HCT116 (cell line): ENCODE results near the gene ESPNL. TPM values are rescaled to one million over a fixed set of nuclear protein-coding genes. Genes with fewer than 3 reads are reported as not detected.

ENCODE experiments used
- ATAC-seq: fragments of 200-7000 bp; cut with Tn5 transposase; 2 replicates; pipeline ENCODE4 v1.9.1; 2020; ENCODE audit warnings: mild to moderate bottlenecking, moderate library complexity
- BruUV-seq: library from RNA; stranded (reverse); fragments of 400-500 nt; replicated peaks from 2 replicates; lab custom pipeline; 2021; lab: Mats Ljungman, UMichigan
- CTCF ChIA-PET: fragments of 300-600 bp; sonication (Branson Sonifier 250); formaldehyde crosslinking; loops from one replicate; lab custom pipeline; 2021; ENCODE audit warnings: antibody characterized with exemption; lab: Charles Lee
- POLR2A ChIA-PET: fragments of 300-600, 350-600 bp; sonication (Branson Sonifier 250); formaldehyde crosslinking; loops from one replicate; lab custom pipeline; 2021; ENCODE audit warnings: antibody characterized with exemption; lab: Charles Lee
- RAD21 ChIA-PET, 2 experiments: fragments of 300-600 bp; sonication (Branson Sonifier 250); formaldehyde crosslinking; loops; one replicate each; lab custom pipeline; 2023; ENCODE audit warnings: low total read pairs in 2 of 2; ENCODE audit not compliant: uncharacterized antibody in 2 of 2, unreplicated experiment in 2 of 2, low non-redundant PET in 1 of 2; lab: Charles Lee
- DNase-seq: peaks from one replicate; pipeline ENCODE4 v3.0.0-alpha.2; 2010; ENCODE audit warnings: low read depth, low spot score
- H2AFZ ChIP-seq: fragments of 200-600 bp; shearing (Covaris generic), sonication (generic); 2 replicates; pipeline ENCODE4 v1.6.1; 2017; ENCODE audit warnings: low read depth, mixed run types, mixed read lengths, antibody characterized with exemption, low read length; ENCODE audit not compliant: poor library complexity, severe bottlenecking
- H3K27ac ChIP-seq: 2 replicates; pipeline ENCODE4 v1.5.1; 2012; ENCODE audit warnings: low read depth, low read length
- H3K27me3 ChIP-seq: fragments of 200-600 bp; sonication (generic); 2 replicates; pipeline ENCODE4 v1.6.1; 2016; ENCODE audit warnings: mixed run types, low read length, mixed read lengths; ENCODE audit not compliant: insufficient read depth
- H3K36me3 ChIP-seq, 2 experiments: fragments of 200-500 bp in 1 of 2; fragments of 200-600 bp in 1 of 2; sonication (Bioruptor generic) in 1 of 2; sonication (generic) in 1 of 2; 2 replicates each; pipeline versions ENCODE4 v1.5.1 to v1.6.1; 2014 to 2016; ENCODE audit warnings: low read length in 2 of 2, inconsistent platforms in 1 of 2, mixed read lengths in 1 of 2, mixed run types in 1 of 2; ENCODE audit not compliant: insufficient read depth in 2 of 2, control insufficient read depth in 1 of 2
- H3K4me1 ChIP-seq, 2 experiments: fragments of 200-600 bp in 1 of 2; sonication (generic) in 1 of 2; 2 replicates each; pipeline versions ENCODE4 v1.5.1 to v1.6.1; 2012 to 2017; ENCODE audit warnings: low read length in 2 of 2, inconsistent platforms in 1 of 2, mild to moderate bottlenecking in 1 of 2, mixed read lengths in 1 of 2, mixed run types in 1 of 2, moderate library complexity in 1 of 2; ENCODE audit not compliant: insufficient read depth in 2 of 2, control insufficient read depth in 1 of 2
- H3K4me2 ChIP-seq: fragments of 200-600 bp; sonication (generic); 2 replicates; pipeline ENCODE4 v1.6.1; 2017; ENCODE audit warnings: mixed run types, low read length, mixed read lengths
- H3K4me3 ChIP-seq, 2 experiments: fragments of 200-600 bp in 1 of 2; sonication (generic) in 1 of 2; replicated peaks in 1 of 2; 2 replicates each; pipeline ENCODE4 v1.5.1; 2011 to 2016; ENCODE audit warnings: low read length in 2 of 2, control low read depth in 1 of 2, low read depth in 1 of 2, mild to moderate bottlenecking in 1 of 2, mixed read lengths in 1 of 2, mixed run types in 1 of 2
- H3K79me2 ChIP-seq: fragments of 200-600 bp; sonication (generic); 2 replicates; pipeline ENCODE4 v1.6.1; 2017; ENCODE audit warnings: mild to moderate bottlenecking, mixed run types, low read length, moderate library complexity, mixed read lengths; ENCODE audit not compliant: insufficient read depth
- H3K9ac ChIP-seq: fragments of 200-600 bp; sonication (generic); 2 replicates; pipeline ENCODE4 v1.6.1; 2016; ENCODE audit warnings: low read length, mixed read lengths
- H3K9me2 ChIP-seq: fragments of 200-600 bp; sonication (generic), shearing (Covaris generic); 2 replicates; pipeline ENCODE4 v1.6.1; 2017; ENCODE audit warnings: mixed run types, mild to moderate bottlenecking, moderate library complexity; ENCODE audit not compliant: insufficient read depth
- H3K9me3 ChIP-seq, 2 experiments: fragments of 200-500 bp in 1 of 2; fragments of 200-600 bp in 1 of 2; sonication (Bioruptor generic) in 1 of 2; sonication (generic) in 1 of 2; 2 replicates each; pipeline ENCODE4 v1.6.1; 2014 to 2017; ENCODE audit warnings: low read length in 2 of 2, mixed read lengths in 2 of 2, inconsistent platforms in 1 of 2, low read depth in 1 of 2, mild to moderate bottlenecking in 1 of 2, mixed run types in 1 of 2, moderate library complexity in 1 of 2; ENCODE audit not compliant: control insufficient read depth in 1 of 2, insufficient read depth in 1 of 2
- H4K20me1 ChIP-seq: fragments of 200-600 bp; sonication (generic), shearing (Covaris generic); 2 replicates; pipeline ENCODE4 v1.6.1; 2017; ENCODE audit warnings: mixed run types, mild to moderate bottlenecking, moderate library complexity; ENCODE audit not compliant: insufficient read depth
- CTCF ChIP-seq, 3 experiments: fragments of 200-600 bp in 1 of 3; sonication (generic) in 1 of 3; IDR thresholded peaks in 2 of 3; conservative IDR thresholded peaks in 1 of 3; 2 replicates each; pipeline ENCODE4 v1.5.1; 2012 to 2017; ENCODE audit warnings: low read depth in 2 of 3, low read length in 2 of 3, antibody characterized with exemption in 1 of 3, borderline replicate concordance in 1 of 3, control low read depth in 1 of 3, mild to moderate bottlenecking in 1 of 3, mixed read lengths in 1 of 3, mixed run types in 1 of 3, moderate library complexity in 1 of 3; ENCODE audit not compliant: insufficient read depth in 1 of 3
- EGR1 ChIP-seq: IDR thresholded peaks from 2 replicates; pipeline ENCODE4 v1.6.1; 2012; ENCODE audit warnings: low read depth
- ELF1 ChIP-seq: IDR thresholded peaks from 2 replicates; pipeline ENCODE4 v1.6.1; 2012; ENCODE audit warnings: low read depth, borderline replicate concordance
- EZH2 ChIP-seq: fragments of 200-600 bp; sonication (generic); IDR thresholded peaks from 2 replicates; pipeline ENCODE4 v1.6.1; 2017; ENCODE audit warnings: antibody characterized with exemption, mixed run types
- FOSL1 ChIP-seq: IDR thresholded peaks from 2 replicates; pipeline ENCODE4 v1.6.1; 2012; ENCODE audit warnings: low read depth
- JUND ChIP-seq: IDR thresholded peaks from 2 replicates; pipeline ENCODE4 v1.6.1; 2012
- MAX ChIP-seq: IDR thresholded peaks from 2 replicates; pipeline ENCODE4 v1.6.1; 2012
- POLR2A ChIP-seq: IDR thresholded peaks from 2 replicates; pipeline ENCODE4 v1.7.0; 2011; ENCODE audit warnings: borderline replicate concordance; ENCODE audit not compliant: insufficient read depth, insufficient read length; ENCODE audit errors: extremely low read depth
- RAD21 ChIP-seq: IDR thresholded peaks from 2 replicates; pipeline ENCODE4 v1.6.1; 2012; ENCODE audit warnings: low read depth, mild to moderate bottlenecking
- REST ChIP-seq: IDR thresholded peaks from 2 replicates; pipeline ENCODE4 v1.6.1; 2012; ENCODE audit warnings: low read depth
- SIN3A ChIP-seq: IDR thresholded peaks from 2 replicates; pipeline ENCODE4 v1.6.1; 2012; ENCODE audit warnings: low read depth
- SP1 ChIP-seq: IDR thresholded peaks from 2 replicates; pipeline ENCODE4 v1.6.1; 2012; ENCODE audit warnings: low read depth
- SRF ChIP-seq: IDR thresholded peaks from 2 replicates; pipeline ENCODE4 v1.6.1; 2012; ENCODE audit warnings: low read depth
- TCF7L2 ChIP-seq: IDR thresholded peaks from 2 replicates; pipeline ENCODE4 v1.7.0; 2011; ENCODE audit warnings: borderline replicate concordance, inconsistent platforms; ENCODE audit not compliant: insufficient read depth, insufficient read length; ENCODE audit errors: extremely low read depth
- ZFX ChIP-seq: fragments of 450-650 bp; IDR thresholded peaks from 2 replicates; pipeline ENCODE4 v1.6.1; 2017
- ZNF274 ChIP-seq: fragments of 200-500 bp; sonication (Bioruptor generic); IDR thresholded peaks from 2 replicates; pipeline ENCODE4 v1.6.1; 2014; ENCODE audit warnings: mild to moderate bottlenecking, low read depth, low read length, inconsistent platforms
- intact Hi-C: fragments of 100-400 bp; cut with micrococcal nuclease; formaldehyde crosslinking; loops from 2 replicates; pipeline ENCODE4 v1.10.0; 2022
- total RNA-seq: library from RNA; stranded (reverse); gene quantifications from one replicate; pipeline ENCODE4 v1.2.1, GENCODE V29; 2021; ENCODE audit not compliant: unreplicated experiment

Gene ESPNL
- total RNA-seq, 1 experiment from 2014 or later = 0.22 TPM

- 0 out of 4 replicates have a peak, but pooled peaks cover 0 to 1% of the 10 kb centered on the region in 2 experiments for H3K4me1 ChIP-seq
- H3K9ac ChIP-seq = no peak overlapping the region
- no peak overlapping the region for H3K4me3 ChIP-seq
- ATAC-seq (no peak), DNase-seq (no peak)
- no peak overlapping the region for H2AFZ ChIP-seq
- 0 out of 2 replicates have a peak, but pooled peaks cover 9% of the 10 kb centered on the region for H4K20me1 ChIP-seq
- intact Hi-C loops = no loop called here
- CTCF ChIA-PET = no interaction called here
- RAD21 ChIA-PET = no interaction called here
- no peak overlapping the region for H3K4me2 ChIP-seq
- H3K79me2 ChIP-seq = no peaks in the 10 kb centered on the region
- H3K9me2 ChIP-seq = no peaks in the 10 kb centered on the region
- H3K27ac ChIP-seq = no peak overlapping the region
- BruUV-seq = no TSS peak
- POLR2A ChIA-PET = no interaction called here
- no peaks in the 10 kb centered on the region for H3K27me3 ChIP-seq
- TF ChIP-seq FOSL1 (no peak), RAD21 (no peak), EGR1 (no peak), POLR2A (no peak), JUND (no peak)
- TF ChIP-seq, all 23 proteins: peak for 0
- Histone ChIP-seq H3K36me3 (peaks cover 23 to 59% of the 10 kb centered on the region in 2 experiments), H3K9me3 (no peaks in the 10 kb centered on the region)
These were observed 74.6 kb downstream of the ESPNL start for GRCh38 chr2:238174701-238175100.

GRCh38 chr2:238176613-238177012 lies 76.5 kb downstream of the ESPNL start:
- intact Hi-C loops = no loop called here
- H2AFZ ChIP-seq = no peak overlapping the region
- H4K20me1 ChIP-seq = 0 out of 2 replicates have a peak, but pooled peaks cover 9% of the 10 kb centered on the region
- H3K9me2 ChIP-seq = no peaks in the 10 kb centered on the region
- no peaks in the 10 kb centered on the region for H3K27me3 ChIP-seq
- ATAC-seq (no peak), DNase-seq (no peak)
- H3K27ac ChIP-seq = no peak overlapping the region
- H3K36me3 ChIP-seq = peaks cover 31 to 66% of the 10 kb centered on the region in 2 experiments
- ChIA-PET POLR2A (no interaction called here), RAD21 (no interaction called here), CTCF (no interaction called here)
- H3K9ac ChIP-seq = no peak overlapping the region
- no TSS peak for BruUV-seq
- no peak overlapping the region for H3K4me3 ChIP-seq
- H3K9me3 ChIP-seq = no peaks in the 10 kb centered on the region
- H3K4me1 ChIP-seq = no peaks in the 10 kb centered on the region
- H3K4me2 ChIP-seq = no peak overlapping the region
- H3K79me2 ChIP-seq = no peaks in the 10 kb centered on the region
- TF ChIP-seq MAX (no peak), JUND (no peak), REST (no peak), SIN3A (no peak), FOSL1 (no peak), SP1 (no peak), CTCF (IDR thresholded peaks at IDR 0.05 in 2 of 3, conservative IDR thresholded peaks at IDR 0.05 in 1 of 3; ENCODE audit: borderline replicate concordance in 1 of 3, insufficient read depth in 1 of 3, low read depth in 2 of 3, low read length in 2 of 3) (no peak), TCF7L2 (no peak), ELF1 (no peak), ZNF274 (no peak), POLR2A (no peak), EZH2 (no peak), EGR1 (no peak), ZFX (no peak), SRF (no peak)
